Dermis microvascular lymphatic vessel endothelial cell (primary cell): ENCODE results near the gene FUT6. TPM values are rescaled to one million over a fixed set of nuclear protein-coding genes. Genes with fewer than 3 reads are reported as not detected.
A peak's percentile ranks its signal among the peaks of the same experiment; 100 is the strongest.
"Not testable (repeated sequence)": the region's sequence is repeated elsewhere in the genome, so short reads cannot be mapped to it uniquely, and the experiment has no call there.

Source experiments
- DNase-seq, 2 donors: peaks; one replicate each; pipeline versions ENCODE4 v3.0.0 to v3.0.0-alpha.2; 2010; ENCODE audit warnings: low read depth in 2 of 2
- total RNA-seq: library from RNA; depleted of rRNA; stranded (reverse); fragments of >200 nt; gene quantifications from 2 replicates; pipeline ENCODE4 v1.2.1, GENCODE V29; 2014

The FUT6 gene, protein sequence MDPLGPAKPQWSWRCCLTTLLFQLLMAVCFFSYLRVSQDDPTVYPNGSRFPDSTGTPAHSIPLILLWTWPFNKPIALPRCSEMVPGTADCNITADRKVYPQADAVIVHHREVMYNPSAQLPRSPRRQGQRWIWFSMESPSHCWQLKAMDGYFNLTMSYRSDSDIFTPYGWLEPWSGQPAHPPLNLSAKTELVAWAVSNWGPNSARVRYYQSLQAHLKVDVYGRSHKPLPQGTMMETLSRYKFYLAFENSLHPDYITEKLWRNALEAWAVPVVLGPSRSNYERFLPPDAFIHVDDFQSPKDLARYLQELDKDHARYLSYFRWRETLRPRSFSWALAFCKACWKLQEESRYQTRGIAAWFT
- total RNA-seq = not detected in 2 replicates

DNA sequence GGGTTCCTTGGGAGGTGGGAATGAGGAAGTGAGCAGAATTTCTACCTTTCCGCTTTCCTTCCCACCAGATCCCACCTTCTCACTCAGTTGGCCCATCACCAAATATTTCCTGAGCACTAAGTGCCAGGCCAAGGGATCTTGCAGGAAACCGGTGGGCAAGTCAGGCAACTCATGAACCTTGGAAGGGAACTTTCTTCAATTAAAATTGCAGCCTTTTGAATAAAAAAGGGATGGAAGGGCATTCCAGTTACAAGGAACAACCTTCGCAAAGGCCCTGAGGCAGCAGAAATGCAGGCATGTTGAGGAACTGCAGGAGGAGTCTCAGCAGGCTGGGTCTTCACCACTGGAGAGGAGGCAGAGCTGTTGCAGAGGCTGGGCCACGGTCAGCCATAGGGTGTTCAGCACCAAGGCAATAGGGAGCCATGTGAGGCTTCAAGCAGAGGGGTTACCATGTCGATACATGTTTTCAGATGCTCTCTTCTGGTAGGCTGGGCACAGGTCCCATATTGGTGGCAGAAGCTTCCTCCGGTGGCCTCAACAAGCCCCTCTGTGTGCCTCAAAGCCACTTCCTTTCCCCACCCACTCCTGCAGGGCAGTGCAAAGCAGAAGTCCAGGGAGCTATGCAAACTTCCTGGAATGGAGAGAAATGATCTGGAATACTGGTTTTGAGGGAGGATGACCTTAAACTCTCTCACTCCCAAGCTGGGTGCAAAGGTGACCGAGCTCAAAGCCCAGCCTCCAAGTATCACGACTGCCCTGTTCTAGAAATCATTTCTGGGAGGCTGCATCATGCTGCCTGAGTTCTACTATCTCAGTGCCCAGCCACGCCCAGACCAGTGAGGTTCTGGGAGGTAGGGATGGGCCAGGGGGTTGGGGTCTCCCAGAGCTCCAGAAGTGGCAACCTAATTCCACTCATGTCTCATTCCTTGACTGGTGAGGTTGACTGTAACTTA, at the start of gene FUT6:
FUT6 (minus strand) TSS at position 638 of the 953 bp plus-strand sequence. CDS start 7,135 bp downstream, outside the sequence.
- no peak for DNase-seq

DNA sequence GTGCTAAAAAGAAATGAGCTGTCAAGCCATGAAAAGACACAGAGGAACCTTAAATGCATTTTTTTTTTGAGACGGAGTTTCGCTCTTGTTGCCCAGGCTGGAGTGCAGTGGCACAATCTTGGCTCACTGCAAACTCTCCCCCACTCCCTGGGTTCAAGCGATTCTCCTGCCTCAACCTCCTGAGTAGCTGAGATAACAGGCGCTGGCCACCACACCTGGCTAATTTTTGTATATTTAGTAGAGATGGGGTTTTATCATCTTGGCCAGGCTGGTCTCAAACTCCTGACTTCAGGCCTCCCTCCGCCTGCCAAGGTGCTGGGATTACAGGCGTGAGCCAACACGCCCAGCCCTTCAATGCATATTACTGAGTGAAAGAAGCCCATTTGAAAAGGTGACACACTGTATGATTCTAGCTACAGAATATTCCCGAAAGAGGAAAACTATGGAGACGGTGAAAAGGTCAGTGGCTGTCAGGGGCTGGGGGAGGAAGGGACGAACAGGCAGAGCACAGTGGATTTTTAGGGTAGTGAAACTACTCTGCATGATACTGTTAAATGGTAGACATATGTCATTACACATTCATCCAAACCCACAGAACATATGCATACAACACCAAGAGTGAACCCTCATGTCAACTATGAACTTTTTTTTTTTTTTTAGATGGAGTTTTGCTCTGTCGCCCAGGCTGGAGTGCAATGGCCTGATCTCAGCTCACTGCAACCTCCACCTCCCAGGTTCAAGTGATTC, 44.7 kb upstream of the FUT6 start:
- not testable (repeated sequence) for DNase-seq

DNA sequence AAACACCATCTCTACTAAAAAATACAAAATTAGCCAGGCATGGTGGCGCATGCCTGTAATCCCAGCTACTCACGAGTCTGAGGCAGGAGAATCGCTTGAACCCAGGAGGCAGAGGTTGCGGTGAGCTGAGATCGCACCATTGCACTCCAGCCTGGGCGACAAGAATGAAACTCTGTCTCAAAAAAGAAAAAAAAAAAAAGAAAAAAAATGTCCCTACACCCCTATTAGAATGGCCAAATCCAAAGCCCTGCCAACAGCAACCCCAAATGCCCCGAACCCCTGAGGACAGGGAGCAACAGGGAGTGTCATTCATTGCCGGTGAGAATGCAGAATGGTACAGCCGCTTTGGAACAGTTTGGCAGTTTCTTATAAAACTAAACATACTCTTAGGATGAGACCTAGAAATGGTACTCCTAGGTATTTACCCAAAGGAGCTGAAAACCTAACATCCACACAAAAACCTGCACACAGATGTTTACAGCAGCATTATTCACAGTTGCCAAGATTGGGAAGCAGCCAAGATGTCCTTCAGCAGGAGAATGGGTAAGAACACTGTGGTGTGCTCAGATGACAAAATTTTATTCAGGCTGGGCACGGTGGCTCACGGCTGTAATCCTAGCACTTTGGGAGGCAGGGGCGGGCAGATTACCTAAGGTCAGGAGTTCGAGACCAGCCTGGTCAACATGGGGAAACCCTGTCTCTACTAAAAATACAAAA, 43.8 kb upstream of the FUT6 start:
- DNase-seq = not testable (repeated sequence)

DNA sequence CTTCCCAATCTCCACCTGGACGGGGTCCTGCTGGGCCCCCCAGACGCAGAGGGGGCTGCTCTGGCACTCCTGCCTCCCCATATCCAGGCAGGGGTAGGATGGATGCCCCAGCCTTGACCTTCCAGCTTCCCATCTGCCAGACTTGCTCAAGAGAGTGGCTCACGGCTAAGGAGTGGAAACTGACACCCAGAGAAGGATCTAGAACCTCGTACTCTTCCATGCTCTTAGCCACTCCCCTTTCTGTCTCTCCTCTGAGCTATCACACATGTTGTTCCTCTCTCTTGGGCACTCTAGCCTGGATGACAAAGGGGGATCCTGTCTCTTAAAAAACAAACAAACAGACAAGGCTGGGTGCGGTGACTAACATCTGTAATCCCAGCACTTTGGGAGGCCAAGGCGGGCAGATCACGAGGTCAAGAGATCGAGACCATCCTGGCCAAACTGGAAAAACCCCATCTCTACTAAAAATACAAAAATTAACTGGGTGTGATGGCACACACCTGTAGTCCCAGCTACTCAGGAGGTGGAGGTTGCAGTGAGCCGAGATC, 43.0 kb upstream of the FUT6 start:
- no peak for DNase-seq

DNA sequence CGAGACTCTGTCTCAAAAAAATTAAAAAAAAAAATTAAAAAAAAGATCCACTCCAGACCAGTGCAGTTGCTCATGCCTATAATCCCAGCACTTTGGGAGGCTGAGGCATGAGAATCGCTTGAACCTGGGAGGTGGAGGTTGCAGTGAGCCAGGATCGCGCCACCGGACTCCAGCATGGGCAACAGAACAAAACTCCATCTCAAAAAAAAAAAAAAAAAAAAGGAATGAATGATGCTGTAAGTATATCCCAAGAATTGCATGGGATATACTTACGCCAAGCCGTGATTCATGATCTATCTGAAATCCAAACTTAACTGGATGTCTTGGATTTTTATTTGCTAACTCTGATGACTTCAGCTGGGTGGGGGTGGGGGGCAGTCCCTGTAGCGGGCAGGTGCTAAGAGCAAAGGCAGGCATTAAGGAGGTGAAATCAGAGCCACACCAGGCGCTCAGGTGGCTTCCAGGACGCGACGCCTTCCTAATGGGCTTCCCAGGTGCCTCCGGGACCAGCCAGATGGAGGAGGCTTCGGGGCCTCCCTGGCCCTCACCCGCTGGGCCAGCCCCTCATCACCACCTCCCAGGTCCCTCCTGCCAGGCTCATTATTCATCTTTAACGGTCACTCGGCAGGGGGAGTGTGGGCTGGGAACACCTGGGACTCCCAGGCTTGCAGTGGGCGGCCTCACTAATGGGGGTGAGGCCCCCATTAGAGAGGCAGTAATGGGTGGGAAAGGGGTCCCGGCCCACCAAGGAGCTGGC, 42.2 kb upstream of the FUT6 start:
- no peak for DNase-seq

DNA sequence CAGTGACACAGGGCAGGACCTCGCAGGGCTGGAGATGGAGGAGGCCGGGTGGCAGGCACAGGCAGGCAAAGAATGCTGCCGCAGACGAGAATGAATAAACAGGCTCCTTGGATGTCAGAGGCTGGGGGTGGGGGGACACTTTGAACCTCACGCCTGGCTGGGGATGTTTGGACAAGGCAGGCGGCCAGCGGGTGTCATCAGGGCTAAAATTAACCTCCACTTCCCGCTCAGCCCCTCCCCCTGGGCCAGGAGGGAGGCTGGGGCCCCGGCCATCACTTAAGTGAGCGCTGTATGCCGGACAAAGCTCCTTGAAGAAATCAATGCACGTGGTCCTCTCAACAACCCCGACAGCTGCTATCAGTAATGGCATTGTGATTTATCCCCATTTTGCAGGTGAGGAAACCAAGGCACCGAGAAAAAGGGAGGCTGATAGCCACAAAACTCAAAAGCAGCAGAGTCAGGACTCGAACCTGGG, 41.1 kb upstream of the FUT6 start:
- DNase-seq = no peak

DNA sequence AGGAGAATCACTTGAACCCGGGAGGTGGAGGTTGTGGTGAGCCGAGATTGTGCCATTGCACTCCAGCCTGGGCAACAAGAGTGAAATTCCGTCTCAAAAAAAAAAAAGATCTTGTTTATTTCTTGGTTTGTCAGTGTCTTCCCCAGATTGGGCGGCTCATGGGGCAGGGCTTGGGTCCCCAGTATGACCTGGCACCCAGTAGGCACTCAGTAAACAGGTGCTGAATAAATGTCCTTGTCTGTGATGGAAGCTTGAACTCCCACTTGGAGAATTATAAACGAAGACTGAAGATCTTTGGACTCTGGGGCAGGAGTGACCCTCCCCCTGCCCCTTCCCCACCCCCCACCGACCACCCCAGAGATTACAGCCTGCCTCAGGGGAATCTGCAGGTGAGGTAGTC, 40.7 kb upstream of the FUT6 start:
- DNase-seq = no peak

DNA sequence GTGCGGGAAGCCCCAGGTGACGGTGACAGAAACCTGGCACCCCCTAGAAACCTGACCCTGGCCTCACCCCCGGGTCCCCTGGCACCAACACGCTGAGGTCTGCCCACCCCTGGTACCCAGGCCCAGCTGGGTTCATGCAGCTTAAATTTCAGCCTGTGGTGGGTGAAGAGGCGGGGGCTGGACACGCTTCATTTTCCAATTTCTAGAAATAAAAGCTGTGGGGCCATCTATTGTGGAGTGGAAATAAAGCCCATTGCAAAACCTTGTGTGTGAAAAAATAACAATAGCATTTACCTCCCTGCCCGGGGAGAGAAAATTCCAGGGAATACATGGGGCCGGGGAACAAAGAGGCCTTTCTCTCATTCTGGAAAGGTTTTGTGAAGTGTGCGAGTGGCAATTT, 38.4 kb upstream of the FUT6 start:
- no peak for DNase-seq

DNA sequence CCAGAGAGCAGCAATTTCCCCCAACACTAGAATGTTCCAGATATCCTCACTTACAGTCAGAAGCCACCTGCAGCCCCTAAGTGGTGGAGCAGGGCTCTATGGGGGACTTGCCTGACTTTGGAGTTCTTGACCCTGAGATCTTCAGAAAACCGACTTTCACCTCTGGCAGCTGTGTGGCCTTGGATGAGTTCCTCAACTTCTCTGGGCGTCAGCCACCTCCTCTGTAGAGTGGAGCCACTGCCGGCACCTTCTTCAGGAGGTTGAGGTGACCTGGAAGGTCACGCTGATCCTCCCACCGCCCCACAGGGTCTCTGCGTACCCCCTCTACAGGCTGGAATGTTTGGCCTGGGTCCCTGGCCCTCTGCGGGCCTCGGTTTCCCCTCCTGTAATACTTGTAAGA, 37.9 kb upstream of the FUT6 start:
- DNase-seq = no peak

DNA sequence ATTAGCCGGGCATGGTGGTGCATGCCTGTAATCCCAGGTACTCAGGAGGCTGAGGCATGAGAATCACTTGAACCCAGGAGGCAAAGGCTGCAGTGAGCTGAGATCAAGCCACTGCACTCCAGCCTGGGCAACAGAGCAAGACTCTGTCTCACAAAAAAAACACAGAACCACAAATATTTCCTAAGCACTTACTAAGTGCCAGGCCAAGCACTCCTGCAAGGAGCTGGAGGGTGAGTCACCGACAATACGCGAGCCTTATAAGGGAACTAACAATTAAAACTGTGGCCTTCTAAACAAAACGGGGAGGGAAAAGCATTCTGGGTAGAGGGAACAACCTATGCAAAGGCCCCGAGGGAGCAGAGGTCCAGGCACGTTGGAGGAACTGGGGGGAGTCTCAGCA, 35.0 kb upstream of the FUT6 start:
- not testable (repeated sequence) for DNase-seq

DNA sequence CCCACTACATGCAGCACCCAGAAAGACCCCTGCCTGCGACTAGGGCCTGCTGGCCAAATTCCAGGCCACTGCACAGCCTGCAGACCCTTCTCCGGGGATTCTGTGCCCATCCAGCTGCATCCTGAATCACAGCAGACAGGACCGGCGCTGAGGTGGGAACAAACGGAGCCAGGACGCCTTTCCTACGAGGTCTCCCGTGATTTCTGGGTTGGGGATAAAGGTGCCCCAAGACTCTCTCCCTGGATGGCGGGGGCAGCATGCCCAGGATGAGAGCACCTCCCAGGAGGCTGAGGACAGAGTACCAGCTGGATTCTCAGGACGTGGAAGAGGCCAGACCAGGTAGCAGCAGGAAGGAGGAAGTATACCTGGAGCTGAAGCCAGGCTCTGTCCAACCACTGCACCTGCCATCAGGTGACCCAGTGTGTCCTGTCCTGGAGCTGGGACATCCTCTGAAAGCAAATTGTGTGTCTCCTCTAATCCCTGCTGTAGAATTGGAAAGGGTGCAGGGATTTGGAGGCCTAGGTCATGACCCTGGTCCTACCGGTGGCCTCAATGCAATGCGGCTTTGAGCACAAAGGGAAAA, 34.2 kb upstream of the FUT6 start:
- no peak for DNase-seq

DNA sequence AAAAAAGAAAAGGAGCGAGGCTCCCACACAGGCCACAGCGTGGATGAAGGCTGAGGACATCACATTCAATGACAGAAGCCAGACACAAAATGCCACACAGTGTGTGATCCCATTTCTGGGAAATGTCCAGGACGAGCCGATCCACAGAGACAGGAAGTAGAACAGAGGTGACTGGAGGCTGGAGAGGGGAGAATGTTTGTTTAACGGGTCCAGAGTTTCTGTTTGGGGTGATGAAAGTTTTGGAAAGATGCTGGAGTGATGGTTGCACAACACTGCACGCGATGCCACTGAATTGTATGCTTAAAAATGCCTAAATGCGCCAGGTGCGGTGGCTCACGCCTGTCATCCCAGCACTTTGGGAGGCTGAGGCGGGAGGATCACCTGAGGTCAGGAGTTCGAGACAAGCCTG, 31.5 kb upstream of the FUT6 start:
- no peak for DNase-seq

DNA sequence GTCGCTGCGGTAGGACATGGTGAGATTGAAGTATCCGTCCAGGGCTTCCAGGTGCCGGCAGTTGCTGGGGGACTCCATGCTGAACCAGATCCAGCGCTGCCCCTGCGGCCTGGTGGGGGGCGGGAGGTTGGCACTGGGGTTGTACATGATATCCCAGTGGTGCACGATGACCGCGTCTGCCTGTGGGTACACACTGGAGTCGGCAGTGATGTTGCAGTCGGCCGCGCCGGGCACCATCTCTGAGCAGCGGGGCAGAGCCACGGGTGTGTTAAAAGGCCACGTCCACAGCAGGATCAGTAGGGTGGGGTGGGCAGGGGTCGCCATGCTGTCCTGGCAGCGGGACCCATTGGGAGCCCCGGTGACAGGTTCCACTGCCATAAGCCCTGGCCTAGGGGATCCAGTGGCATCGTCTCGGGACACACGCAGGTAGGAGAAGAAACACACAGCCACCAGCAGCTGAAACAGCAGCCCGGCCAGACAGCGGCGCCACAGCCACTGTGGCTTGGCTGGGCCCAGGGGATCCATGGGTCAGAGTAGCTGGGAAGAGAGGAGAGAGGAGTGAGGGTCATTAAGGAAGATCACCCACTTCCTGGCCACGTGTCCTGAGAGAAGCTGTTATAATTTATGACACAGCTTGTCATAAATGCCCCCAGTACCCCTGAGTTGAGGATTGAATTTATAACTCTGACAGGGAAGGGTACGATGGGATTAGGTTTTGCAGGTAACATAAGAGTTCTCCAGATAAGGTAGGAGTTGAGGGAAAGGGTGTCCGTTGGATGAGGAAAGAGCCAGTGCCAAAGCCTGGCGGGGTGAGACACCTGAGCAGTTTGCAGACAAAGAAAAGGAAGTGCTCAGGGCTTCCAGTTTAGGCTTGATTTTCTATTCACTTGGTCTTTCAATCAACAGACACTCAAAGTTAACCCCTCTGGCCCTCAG, 28.0 kb upstream of the FUT6 start:
- no peak for DNase-seq

DNA sequence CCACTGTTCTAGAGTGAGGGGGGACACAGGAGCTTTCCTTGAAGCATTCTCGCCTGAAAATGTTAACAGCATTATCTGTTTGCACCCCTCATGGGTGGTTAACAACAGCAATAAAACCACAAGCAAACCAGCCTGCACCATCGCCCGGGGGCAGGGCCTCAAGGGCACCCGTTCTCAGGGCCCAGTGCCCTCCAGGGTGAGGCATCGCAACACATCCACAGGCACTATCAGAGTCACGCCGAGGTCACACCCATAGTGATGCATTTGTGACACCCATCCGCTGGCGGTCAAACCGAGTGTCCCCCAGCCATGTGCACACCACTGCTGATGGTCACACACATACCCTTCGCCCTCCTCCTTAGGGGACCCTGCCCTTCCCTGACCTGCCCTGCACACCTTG, 26.3 kb upstream of the FUT6 start:
- no peak for DNase-seq

DNA sequence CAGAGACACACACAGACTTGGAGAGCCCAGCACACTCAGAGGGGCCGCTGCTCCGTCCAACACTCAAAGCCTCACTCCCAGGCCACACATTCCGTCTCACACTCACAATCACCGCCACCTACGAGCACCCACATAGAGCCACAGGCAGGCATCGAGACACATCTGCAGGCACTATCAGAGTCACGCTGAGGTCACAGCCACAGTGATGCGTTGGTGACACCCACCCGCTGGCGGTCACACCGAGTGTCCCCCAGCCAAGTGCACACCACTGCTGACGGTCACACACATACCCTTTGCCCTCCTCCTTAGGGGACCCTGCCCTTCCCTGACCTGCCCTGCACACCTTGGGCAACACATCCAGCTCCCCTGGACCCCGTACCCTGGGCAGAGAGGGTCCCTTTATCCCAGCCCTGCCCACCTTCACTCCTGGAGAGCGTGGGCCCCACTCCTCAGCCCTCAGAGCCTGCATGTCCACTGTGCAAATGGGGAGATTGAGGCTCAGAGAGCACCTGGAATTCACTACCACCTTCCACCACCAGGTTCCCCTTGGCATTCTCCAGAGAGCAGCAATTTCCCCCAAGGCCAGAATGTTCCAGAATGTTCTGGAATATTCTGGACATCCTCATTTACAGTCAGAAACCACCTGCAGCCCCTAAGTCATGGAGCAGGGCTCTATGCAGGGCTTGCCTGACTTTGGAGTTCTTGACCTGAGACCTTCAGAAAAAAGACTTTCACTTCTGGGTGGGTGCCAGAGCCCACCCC, 25.4 kb upstream of the FUT6 start:
- DNase-seq = no peak

DNA sequence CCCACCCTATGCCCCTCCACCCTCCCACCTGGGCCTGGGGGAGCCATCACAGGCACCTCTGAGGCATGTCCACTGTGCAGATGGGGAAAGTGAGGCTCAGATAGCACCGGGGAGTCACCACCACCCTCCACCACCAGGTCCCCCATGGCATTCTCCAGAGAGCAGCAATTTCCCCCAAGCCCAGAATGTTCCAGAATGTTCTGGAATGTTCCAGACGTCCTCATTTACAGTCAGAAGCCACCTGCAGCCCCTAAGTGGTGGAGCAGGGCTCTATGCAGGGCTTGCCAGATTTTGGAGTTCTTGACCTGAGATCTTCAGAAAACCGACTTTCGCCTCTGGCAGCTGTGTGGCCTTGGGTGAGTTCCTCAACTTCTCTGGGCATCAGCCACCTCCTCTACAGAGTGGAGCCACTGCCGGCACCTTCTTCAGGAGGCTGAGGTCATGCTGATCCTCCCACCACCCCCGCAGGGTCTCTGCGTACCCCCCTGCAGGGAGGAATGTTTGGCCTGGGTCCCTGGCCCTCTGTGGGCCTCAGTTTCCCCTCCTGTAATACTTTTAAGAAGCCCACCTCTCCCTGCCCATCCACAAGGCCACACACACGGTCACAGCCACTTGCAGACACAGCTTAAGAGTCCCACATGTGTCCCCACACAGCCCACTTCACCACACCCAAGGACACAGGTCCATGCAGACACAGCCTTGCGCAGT, 24.7 kb upstream of the FUT6 start:
- DNase-seq = peak in 1 of 2 donors; percentile 18

DNA sequence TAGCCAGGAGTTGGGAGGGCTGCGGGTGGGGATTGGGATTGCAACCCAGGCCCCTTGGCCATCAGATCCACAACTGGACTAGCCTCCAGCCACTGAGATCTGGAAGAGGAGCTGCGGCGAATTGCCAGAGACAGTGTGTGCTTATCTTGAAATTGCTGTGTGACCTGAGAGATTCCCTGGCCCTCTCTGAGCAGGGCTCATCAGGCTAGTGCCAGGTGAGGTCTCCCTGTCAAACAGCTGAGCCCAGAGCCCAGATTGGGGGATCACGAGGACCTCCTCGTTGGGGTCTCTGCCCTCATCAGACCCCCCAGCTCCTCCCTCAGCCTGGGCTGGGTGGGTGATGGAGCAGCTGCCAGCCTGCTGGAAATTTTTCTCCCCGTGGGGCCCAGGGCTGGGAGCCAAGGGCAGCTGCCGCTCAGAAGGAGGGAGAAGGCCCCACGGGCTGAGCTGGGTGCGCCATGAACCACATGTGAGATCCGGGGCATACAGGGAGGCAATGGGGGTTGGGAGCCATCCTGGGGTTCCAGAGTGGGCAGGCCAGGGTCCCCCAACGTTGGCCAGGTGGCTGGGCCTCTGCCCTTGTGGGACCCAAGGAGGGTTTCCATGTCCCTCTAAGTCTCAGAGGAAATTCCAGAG, 23.6 kb upstream of the FUT6 start:
- no peak for DNase-seq
